Measurements from ENCODE around the gene IL4I1. TPM values are rescaled to one million over a fixed set of nuclear protein-coding genes. Genes with fewer than 3 reads are reported as not detected.

Gene IL4I1
- total RNA-seq, 1 donor from 2014 or later: 0.90 TPM

DNA sequence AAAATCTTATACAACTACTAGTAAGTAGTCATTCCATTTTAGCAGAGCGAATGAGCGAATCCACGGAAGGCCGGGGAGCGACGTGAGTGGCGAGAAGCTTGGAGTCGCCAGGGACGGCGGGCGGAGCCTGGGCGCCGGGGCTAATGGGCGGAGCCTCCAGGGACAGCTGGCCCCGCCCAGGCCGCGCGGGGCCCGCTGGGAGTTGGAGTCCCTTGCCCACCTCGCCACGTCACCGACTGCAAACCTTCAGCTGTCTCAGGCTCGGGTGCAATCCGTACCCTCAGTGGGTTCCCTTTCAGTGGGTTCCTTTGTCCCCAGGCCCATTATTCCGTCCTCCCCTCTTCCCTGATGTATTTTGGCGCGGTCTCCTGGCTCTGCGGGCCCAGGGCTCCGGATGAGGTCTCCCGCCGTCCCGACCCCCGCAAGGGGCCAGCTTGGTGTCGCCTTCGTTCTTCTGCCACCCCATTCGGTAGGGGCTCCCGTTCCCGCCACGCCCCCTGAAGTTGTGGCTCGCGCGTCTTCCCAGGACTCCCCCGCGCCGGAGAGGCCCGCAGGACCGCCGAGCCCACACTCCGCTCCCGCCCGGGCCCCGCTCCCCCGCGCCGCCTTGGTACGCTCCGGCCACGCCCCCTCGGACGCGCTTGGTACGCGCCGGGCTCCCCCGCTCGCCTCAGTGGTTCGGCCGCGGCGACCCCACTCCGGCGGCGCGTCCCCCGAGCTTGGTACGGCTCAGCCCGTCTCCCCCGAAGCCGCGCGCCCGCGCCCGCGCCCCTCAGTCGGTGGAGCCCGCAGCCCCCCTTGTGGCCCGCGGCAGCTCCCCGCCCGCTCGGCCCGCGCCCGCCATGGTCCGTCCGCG lies 46.0 kb downstream of the IL4I1 start, which contains the start of gene PTOV1:
PTOV1 (plus strand) TSS at position 673 of the 856 bp plus-strand sequence.
- Mint-ChIP-seq H3K27me3 (ENCODE audit: unreplicated experiment) (peaks cover 30% of the 10 kb centered on the region), H3K27ac (ENCODE audit: unreplicated experiment) (peak within 1 kb of the TSS; percentile 95)
- TF ChIP-seq, protein P1, sequence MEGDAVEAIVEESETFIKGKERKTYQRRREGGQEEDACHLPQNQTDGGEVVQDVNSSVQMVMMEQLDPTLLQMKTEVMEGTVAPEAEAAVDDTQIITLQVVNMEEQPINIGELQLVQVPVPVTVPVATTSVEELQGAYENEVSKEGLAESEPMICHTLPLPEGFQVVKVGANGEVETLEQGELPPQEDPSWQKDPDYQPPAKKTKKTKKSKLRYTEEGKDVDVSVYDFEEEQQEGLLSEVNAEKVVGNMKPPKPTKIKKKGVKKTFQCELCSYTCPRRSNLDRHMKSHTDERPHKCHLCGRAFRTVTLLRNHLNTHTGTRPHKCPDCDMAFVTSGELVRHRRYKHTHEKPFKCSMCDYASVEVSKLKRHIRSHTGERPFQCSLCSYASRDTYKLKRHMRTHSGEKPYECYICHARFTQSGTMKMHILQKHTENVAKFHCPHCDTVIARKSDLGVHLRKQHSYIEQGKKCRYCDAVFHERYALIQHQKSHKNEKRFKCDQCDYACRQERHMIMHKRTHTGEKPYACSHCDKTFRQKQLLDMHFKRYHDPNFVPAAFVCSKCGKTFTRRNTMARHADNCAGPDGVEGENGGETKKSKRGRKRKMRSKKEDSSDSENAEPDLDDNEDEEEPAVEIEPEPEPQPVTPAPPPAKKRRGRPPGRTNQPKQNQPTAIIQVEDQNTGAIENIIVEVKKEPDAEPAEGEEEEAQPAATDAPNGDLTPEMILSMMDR (IDR thresholded peaks at IDR 0.05; ENCODE audit: unreplicated experiment): no peak

DNA sequence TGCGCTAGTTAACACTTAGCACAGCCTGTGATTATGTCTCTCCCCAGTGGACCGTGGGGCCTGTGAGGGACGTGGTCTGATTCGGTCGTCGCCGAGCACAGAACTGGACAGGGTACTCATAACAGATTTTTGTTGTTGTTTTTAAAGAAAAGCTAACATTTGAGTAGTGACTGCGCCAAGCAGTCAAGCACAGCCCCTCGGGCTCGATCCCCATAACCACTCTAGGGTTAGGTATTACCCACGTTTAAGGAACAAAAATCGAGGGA lies 46.5 kb downstream of the IL4I1 start:
- Mint-ChIP-seq H3K27ac (ENCODE audit: unreplicated experiment) (peak overlapping the region; percentile 95), H3K9me3 (ENCODE audit: unreplicated experiment) (no peaks in the 10 kb centered on the region), H3K36me3 (ENCODE audit: low read depth, unreplicated experiment) (peaks cover 25% of the 10 kb centered on the region), H3K27me3 (ENCODE audit: unreplicated experiment) (peaks cover 26% of the 10 kb centered on the region), H3K4me1 (ENCODE audit: unreplicated experiment) (peaks cover 25% of the 10 kb centered on the region), H3K4me3 (ENCODE audit: unreplicated experiment) (peak overlapping the region; percentile 96)
- no peak for DNase-seq (ENCODE audit: low spot score)
- TF ChIP-seq, protein P1 (IDR thresholded peaks at IDR 0.05; ENCODE audit: unreplicated experiment): no peak

More for the DNA sequence above, 46.0 kb downstream of the IL4I1 start, which contains the start of gene PTOV1:
- peaks cover 30% of the 10 kb centered on the region for H3K36me3 Mint-ChIP-seq (ENCODE audit: low read depth, unreplicated experiment)
- H3K9me3 Mint-ChIP-seq (ENCODE audit: unreplicated experiment): no peaks in the 10 kb centered on the region
- peaks cover 25% of the 10 kb centered on the region for H3K4me1 Mint-ChIP-seq (ENCODE audit: unreplicated experiment)
- DNase-seq (ENCODE audit: low spot score): peak; percentile 92
- H3K4me3 Mint-ChIP-seq (ENCODE audit: unreplicated experiment): peak within 1 kb of the TSS; percentile 96

DNA sequence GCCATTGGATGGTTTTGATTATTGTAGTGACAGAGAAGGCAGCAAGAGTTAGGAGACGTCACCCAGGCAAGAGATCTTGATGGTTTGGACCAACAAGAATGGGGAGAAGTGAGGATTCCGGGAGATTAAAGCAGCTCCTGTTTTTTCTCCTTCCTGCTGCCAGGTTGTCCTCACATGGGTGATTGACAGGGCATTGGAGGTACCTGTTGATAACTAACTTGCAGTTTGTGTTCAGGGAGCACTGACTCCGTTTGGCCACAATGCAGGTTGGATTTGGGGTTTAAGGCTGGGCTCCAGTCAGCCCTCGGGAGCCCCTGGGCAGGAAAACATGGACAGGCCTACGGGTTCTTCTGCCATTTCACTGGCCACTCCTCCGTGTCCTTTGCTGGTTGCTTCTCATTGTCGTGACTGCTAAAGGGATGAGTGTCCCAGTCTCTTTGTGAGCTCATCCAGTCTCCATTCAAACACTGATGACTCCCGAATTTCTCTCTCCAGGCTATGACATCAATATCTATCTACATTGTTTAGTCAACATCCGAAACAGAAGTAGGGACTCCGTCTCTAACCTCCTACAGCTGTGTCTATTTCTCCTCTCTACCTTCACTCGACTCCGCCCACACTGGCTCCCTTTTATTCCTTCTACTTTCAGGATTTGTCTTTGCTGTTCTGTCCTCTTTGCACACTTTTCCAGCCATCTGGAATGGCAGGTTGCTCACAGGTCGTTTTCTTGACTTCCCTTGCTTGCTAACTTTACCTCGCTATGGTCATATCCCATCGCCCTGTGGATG lies 47.1 kb downstream of the IL4I1 start:
- Mint-ChIP-seq H3K4me1 (ENCODE audit: unreplicated experiment) (peaks cover 25% of the 10 kb centered on the region), H3K27me3 (ENCODE audit: unreplicated experiment) (peaks cover 26% of the 10 kb centered on the region), H3K4me3 (ENCODE audit: unreplicated experiment) (peak overlapping the region; percentile 96), H3K27ac (ENCODE audit: unreplicated experiment) (peak overlapping the region; percentile 95), H3K36me3 (ENCODE audit: low read depth, unreplicated experiment) (peaks cover 25% of the 10 kb centered on the region), H3K9me3 (ENCODE audit: unreplicated experiment) (no peaks in the 10 kb centered on the region)
- TF ChIP-seq, protein P1 (IDR thresholded peaks at IDR 0.05; ENCODE audit: unreplicated experiment): no peak
- no peak for DNase-seq (ENCODE audit: low spot score)

DNA sequence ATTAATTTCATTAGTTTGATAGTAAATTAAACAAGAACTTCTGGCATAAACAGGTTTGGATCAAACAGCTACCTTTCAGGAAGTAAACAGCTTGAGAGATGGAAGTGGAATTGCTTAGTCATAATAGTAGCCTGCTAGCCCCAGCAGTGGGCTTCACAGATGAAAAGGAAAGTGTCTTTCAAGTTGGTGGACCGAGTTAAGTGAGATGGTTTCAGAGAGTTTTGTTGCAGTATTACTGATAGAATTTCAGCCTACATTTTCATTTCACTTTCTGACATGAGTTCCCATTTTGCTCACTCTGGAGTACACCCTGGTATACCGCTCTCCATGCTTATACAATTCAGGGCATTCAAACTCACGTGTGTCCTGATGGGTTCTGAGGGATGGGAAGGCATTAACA lies 47.7 kb downstream of the IL4I1 start:
- TF ChIP-seq, protein P1 (IDR thresholded peaks at IDR 0.05; ENCODE audit: unreplicated experiment): no peak
- Mint-ChIP-seq H3K27me3 (ENCODE audit: unreplicated experiment) (peaks cover 25% of the 10 kb centered on the region), H3K27ac (ENCODE audit: unreplicated experiment) (peak overlapping the region; percentile 70), H3K9me3 (ENCODE audit: unreplicated experiment) (no peaks in the 10 kb centered on the region), H3K4me3 (ENCODE audit: unreplicated experiment) (peak overlapping the region; percentile 87), H3K36me3 (ENCODE audit: low read depth, unreplicated experiment) (peaks cover 25% of the 10 kb centered on the region), H3K4me1 (ENCODE audit: unreplicated experiment) (peaks cover 25% of the 10 kb centered on the region)
- DNase-seq (ENCODE audit: low spot score): no peak

Measured in endothelial cell (in vitro differentiated cells).